Fibroblast of lung (primary cell): Measurements from ENCODE around the gene MAPT.

ENCODE experiments used
- EZH2 ChIP-seq: IDR thresholded peaks from 2 replicates; pipeline ENCODE4 v1.5.1; 2012; ENCODE audit warnings: low read length, control low read depth, mild to moderate bottlenecking; ENCODE audit errors: missing control alignments
- TF ChIP-seq, protein P1 (sequence below), 2 donors: IDR thresholded peaks in 1 of 2; conservative IDR thresholded peaks in 1 of 2; 1 replicate in 1 of 2; 2 replicates in 1 of 2; pipeline ENCODE4 v1.5.1; 2011 to 2012; ENCODE audit warnings: low read length in 2 of 2, control low read depth in 1 of 2, inconsistent platforms in 1 of 2, low read depth in 1 of 2, mild to moderate bottlenecking in 1 of 2

DNA sequence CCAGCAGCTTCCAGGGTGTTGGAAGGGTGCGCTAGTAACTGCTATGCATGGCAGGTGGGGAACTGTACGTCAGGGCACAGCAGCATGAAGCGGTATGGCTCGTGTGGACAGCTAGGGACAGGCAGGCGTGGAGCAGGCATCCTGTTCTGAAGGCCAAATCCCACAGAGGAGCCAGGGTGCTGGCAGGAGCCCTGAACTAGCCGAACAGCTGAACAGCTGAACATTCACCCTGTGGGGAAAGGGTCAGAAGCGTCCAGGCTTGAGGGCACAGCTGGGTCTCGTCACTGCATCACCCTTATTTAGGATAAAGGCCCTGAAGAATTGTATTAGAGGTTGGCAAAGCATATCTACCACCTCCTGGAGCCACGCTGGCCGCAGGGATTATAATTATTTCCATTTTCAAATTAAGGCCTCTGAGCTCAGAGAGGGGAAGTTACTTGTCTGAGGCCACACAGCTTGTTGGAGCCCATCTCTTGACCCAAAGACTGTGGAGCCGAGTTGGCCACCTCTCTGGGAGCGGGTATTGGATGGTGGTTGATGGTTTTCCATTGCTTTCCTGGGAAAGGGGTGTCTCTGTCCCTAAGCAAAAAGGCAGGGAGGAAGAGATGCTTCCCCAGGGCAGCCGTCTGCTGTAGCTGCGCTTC, 101.4 kb downstream of the MAPT start:
- TF ChIP-seq, protein P1, sequence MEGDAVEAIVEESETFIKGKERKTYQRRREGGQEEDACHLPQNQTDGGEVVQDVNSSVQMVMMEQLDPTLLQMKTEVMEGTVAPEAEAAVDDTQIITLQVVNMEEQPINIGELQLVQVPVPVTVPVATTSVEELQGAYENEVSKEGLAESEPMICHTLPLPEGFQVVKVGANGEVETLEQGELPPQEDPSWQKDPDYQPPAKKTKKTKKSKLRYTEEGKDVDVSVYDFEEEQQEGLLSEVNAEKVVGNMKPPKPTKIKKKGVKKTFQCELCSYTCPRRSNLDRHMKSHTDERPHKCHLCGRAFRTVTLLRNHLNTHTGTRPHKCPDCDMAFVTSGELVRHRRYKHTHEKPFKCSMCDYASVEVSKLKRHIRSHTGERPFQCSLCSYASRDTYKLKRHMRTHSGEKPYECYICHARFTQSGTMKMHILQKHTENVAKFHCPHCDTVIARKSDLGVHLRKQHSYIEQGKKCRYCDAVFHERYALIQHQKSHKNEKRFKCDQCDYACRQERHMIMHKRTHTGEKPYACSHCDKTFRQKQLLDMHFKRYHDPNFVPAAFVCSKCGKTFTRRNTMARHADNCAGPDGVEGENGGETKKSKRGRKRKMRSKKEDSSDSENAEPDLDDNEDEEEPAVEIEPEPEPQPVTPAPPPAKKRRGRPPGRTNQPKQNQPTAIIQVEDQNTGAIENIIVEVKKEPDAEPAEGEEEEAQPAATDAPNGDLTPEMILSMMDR (conservative IDR thresholded peaks at IDR 0.05 in 1 of 2, IDR thresholded peaks at IDR 0.05 in 1 of 2; ENCODE audit: low read depth in 1 of 2, low read length in 2 of 2), result no peak
- no peak for TF ChIP-seq EZH2
